ENCODE measurements around the gene ZMYND12.
A peak's percentile ranks its signal among the peaks of the same experiment; 100 is the strongest.
"Not testable (repeated sequence)": the region's sequence is repeated elsewhere in the genome, so short reads cannot be mapped to it uniquely, and the experiment has no call there.

Gene ZMYND12

DNA sequence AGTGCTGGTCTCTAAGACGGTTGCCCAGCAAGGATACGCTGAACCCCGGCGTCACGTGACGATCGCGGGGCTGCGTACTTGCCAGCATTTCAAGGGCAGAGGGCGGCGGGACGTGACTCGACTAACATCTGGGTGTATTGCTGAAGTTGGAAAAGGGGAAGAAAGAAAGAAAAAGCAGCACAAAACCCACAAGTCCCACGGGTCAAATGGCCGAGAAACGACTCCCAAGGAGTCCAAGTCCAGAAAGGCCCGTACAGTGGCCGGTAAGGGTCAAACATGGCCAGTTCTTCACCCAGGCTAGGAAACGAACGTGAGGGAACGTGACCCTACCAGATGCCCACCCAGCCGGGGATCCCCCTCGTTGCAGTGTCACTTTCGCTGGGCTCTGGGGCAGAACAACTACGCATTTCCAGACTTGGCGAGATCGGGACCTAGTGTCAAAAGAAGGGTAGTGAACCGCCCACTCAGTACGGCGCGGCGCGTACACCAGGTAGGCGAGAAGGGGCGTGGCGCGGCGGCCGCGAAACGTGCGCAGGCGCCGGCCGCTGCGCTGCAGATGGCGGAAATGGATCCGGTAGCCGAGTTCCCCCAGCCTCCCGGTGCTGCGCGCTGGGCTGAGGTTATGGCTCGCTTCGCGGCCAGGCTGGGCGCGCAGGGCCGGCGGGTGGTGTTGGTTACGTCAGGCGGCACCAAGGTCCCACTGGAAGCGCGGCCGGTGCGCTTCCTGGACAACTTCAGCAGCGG, at the start of gene ZMYND12, which contains the start of gene PPCS:
TSS of gene ZMYND12 (minus strand) at position 13 of the 744 bp plus-strand sequence. CDS start 25 bp downstream, outside the sequence.
TSS of gene PPCS (plus strand) at position 534 of the 744 bp plus-strand sequence. CDS start at position 557, 23 bp downstream.
- peak; percentile 89 for DNase-seq

DNA sequence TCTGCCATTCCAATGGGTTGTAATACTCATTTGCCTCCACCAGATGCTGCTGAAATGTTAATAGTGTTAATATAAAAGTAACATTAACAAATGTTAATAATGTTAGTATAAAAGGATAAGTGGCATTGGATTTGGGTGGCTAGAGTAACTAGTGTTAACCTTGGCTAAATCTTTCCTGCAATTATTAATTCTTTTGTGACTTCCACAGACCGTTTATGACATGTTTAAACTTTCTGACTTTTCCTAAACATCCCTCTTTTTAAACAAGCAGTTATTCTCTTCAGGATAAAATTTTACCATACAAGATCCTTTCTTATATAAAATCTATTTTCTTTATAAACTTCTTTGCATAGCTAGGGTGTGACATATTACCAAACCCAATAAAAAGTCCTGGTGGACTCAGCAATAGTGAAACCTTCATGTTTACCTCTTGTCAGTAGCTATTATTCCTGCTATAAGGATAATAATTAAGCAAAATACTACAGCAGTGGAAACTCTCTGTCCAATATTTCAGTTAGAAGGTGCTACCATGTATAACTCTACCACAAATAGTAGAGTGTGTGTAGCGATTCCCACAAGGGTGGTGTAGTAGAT, 48.8 kb upstream of the ZMYND12 start:
- DNase-seq: no peak

DNA sequence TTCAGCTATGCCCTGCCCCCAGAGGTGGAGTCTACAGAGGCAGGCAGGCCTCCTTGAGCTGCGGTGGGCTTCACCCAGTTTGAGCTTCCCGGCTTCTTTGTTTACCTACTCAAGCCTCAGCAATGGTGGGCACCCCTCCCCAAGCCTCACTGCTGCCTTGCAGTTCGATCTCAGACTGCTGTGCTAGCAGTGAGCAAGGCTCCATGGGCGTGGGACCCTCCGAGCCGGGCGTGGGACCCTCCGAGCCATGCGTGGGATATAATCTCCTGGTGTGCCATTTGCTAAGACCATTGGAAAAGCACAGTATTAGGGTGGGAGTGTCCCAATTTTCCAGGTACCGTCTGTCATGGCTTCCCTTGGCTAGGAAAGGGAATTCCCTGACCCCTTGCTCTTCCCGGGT, 46.2 kb upstream of the ZMYND12 start:
- not testable (repeated sequence) for DNase-seq

- DNase-seq: no peak
These were observed 34.4 kb upstream of the ZMYND12 start for GRCh38 chr1:42490237-42490636.

GRCh38 chr1:42484382-42484781, 28.6 kb upstream of the ZMYND12 start:
- no peak for DNase-seq

DNA sequence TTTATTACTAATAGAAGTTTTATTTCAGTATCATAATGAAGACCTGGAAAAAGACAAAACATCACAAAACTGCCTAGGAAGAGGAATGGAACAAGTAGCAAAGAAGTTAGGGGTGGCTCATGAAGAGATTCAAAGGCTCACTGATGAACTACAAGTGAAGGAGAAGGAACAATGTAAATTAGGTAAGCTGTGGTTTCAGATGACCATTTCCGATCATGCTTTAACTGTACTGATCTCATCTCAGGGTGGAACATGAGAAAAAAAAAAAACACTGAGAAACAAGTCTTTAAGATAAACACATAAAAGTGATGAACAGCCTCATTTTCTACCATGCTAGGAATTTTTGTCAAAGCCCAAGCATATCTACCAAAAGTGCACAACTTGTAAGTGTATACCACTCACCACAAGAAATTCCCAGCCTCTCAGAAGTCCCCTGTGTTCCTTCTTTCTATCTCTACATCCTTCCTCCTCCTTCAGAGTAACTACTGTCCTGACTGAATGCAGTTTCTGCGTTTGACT, 26.9 kb upstream of the ZMYND12 start:
- DNase-seq: no peak

GRCh38 chr1:42480921-42481320, 25.1 kb upstream of the ZMYND12 start:
- no peak for DNase-seq

DNA sequence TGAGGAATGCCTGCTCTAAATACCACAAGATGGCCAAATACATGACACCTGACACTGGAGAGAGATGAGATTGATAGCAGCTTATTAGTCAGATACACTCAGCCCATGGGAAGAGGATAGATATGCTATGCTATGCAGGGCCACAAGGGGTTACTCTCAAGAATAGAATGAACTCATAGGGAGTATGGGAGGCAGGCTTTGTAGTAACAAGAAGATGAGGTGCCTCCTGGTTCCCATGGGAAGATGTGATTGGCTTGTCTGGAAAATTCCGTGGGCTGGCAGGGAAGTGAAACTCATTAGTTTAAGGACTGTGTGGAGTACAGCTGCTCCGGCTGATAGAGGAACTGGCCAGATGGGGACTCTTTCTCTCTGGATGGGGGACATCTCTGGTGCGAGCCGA, 23.8 kb upstream of the ZMYND12 start:
- no peak for DNase-seq

GRCh38 chr1:42477775-42478174, 22.0 kb upstream of the ZMYND12 start:
- no peak for DNase-seq

DNA sequence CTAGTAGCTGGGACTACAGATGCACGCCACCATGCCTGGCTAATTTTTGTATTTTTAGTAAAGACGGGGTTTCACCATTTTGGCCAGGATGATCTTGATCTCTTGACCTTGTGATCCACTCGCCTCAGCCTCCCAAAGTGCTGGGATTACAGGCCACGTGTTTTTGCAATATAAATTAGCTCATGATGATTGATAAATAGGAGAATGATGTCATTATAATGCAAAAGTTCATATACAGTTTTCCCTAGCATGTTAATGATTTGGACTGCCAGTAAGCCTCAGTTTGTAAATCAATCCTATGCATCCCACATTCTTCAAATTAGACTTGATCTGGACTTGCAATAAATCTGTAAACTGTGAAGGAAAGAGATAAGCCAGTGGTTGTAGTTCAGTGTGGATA, 21.5 kb upstream of the ZMYND12 start:
- not testable (repeated sequence) for DNase-seq

DNA sequence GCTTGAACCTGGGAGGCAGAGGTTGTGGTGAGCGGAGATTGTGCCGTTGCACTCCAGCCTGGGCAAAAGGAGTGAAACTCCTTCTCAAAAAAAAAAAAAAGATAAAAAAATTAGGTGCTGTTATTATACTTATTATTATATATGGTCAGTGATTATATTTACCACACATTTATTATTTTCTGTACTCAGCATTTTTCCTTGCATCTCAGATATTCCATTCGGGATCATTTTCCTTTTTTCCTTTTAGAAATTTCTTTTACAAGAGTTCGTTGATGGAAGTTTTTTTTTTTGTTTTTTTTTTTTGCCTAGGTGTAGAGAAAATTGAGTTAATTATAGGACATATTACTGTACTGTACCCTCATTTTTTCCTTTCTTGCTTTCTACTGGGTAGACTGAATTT, 20.8 kb upstream of the ZMYND12 start:
- DNase-seq: no peak

GRCh38 chr1:42469727-42470126, 13.9 kb upstream of the ZMYND12 start:
- no peak for DNase-seq

- no peak for DNase-seq
These were observed 10.2 kb upstream of the ZMYND12 start for GRCh38 chr1:42466030-42466429.

DNA sequence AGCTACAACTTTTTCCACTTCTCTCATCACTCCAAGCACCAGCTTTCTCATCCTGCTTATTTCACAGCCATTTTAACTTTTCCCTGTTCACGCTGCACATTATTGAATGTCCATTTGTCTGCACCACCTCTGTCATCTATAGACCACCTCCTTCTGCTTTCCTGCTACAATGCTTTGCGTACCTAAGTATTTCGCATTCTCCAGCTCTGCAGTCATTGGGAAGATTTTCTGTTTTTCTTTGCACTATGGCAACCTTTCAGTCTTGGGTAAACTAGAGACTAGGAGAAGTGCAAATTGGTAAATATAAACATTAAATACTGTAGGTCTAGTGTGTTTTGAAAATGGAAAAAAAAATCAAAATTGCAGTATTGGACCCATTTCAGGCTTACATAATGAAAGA, 8.1 kb upstream of the ZMYND12 start:
- no peak for DNase-seq

GRCh38 chr1:42462828-42463763, 7.3 kb upstream of the ZMYND12 start, which contains the start of gene CCDC30:
TSS of gene CCDC30 (plus strand) at chr1:42463286. CDS start at chr1:42480552, 17,266 bp downstream.
- DNase-seq: peak; percentile 98

- DNase-seq: no peak
These were observed 5.4 kb upstream of the ZMYND12 start for GRCh38 chr1:42461196-42461595.

DNA sequence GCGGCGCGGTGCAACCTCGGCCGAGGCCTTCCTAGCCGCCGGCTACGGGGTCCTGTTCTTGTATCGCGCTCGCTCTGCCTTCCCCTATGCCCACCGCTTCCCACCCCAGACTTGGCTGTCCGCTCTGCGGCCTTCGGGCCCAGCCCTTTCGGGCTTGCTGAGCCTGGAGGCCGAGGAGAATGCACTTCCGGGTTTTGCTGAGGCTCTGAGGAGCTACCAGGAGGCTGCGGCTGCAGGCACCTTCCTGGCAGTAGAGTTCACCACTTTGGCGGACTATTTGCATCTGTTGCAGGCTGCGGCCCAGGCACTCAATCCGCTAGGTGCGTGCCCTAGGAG, 900 bp upstream of the ZMYND12 start:
- DNase-seq: no peak

DNA sequence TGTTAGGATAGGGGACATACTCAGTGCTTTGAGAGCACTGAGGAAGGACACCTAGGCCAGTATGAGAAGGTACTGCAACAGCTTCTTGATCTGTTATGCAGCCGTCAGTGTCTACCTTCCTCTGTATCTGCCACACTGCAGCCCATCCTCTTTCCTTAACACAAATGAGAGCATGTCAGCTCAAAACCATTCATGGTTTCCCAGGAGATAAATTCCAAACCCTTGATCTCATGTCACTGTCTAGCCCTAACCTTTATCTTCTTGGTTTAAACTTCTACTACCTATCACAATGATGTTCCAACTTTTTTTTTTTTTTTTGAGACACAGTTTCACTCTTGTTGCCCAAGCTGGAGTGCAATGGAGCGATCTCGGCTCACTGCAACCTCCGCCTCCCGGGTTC, 1.4 kb downstream of the ZMYND12 start:
- no peak for DNase-seq

DNA sequence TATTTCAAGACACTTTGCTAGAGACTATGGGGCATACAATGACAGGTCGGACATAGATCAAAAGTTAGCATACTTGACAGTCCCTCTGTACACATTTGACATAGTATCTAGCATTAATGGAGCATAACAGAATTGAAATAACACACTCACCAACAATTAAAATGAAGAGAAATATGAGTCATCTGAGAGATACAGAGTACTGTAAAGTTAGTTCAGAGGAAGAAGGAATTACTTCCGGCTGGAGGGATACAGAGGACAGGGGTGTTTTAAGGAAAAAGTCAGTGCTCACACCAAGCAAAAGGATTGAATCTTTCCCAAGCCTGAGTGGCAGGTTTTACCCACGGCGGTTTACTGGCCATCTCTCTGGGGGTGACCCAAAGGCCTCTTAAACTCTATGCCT, 2.4 kb downstream of the ZMYND12 start:
- no peak for DNase-seq

DNA sequence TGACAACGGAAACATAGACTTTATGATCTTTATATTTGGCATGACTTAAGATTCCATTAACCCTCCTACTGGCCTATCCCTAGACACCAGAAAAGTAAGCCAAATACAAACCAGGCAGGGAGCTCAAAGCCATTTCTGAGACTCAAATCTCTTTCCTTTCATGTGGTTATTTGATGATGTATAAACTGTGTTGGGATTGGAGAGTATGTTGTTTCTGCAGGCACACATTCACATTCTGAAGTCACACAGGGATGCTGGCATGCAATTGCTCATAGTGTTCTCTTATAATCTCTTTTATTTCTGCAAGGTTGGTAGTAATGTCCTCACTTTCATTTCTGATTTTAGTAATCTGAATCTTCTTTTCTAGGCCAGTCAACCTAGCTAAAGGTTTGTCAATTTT, 5.8 kb downstream of the ZMYND12 start:
- DNase-seq: no peak

DNA sequence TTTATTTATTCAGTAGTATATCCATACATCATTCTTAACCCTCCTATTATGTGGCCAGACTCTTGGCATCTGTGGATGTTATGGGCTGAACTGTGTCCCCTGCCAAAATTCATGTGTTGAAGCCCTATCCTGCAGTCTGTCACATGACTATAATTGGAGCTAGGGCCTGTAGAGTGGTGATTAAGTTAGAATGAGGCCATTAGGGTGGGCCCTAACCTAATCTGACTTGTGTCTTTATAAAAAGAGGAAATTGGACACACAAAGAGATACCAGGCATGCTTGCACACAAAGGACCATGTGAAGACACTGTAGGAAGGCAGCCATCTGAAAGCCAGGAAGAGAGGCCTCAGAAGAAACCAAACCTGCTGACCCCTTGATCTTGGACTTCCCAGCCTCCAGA, 6.6 kb downstream of the ZMYND12 start:
- no peak for DNase-seq

- no peak for DNase-seq
These were observed 13.2 kb downstream of the ZMYND12 start for GRCh38 chr1:42442662-42443061.

DNA sequence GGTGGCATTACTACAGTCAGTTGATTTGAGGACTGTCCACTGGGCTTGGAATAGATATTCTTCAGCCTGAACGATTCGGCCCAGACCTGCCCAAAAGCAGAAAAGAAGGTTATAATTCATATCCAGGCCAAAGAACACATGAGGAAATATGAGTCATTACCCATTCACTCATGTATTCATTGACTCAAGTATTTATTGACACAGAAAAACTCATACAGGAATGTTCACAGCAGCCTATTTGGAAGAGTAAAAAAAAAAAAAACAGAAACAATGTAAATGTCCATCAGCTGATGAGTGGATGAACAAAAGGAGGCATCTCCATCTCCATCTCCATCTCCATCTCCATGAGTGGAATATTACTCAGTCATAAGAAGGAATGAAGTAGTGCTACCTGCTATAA, 15.9 kb downstream of the ZMYND12 start:
- no peak for DNase-seq

All from right hindlimb (tissue), 1 donor.